HCT116 (cell line): ENCODE results near the gene MBOAT7. TPM values are rescaled to one million over a fixed set of nuclear protein-coding genes. Genes with fewer than 3 reads are reported as not detected.
A peak's percentile ranks its signal among the peaks of the same experiment; 100 is the strongest.

Source experiments
- ATAC-seq: fragments of 200-7000 bp; cut with Tn5 transposase; 2 replicates; pipeline ENCODE4 v1.9.1; 2020; ENCODE audit warnings: mild to moderate bottlenecking, moderate library complexity
- Bru-seq: library from RNA; stranded (reverse); fragments of 400-500 nt; gene quantifications from one replicate; lab custom pipeline; 2021; lab: Mats Ljungman, UMichigan
- BruChase-seq, 2 experiments: library from RNA; stranded (reverse); fragments of 400-500 nt; gene quantifications; one replicate each; lab custom pipeline; 2021; lab: Mats Ljungman, UMichigan
- BruUV-seq: library from RNA; stranded (reverse); fragments of 400-500 nt; replicated peaks from 2 replicates; lab custom pipeline; 2021; lab: Mats Ljungman, UMichigan
- CTCF ChIA-PET: fragments of 300-600 bp; sonication (Branson Sonifier 250); formaldehyde crosslinking; loops from one replicate; lab custom pipeline; 2021; ENCODE audit warnings: antibody characterized with exemption; lab: Charles Lee
- POLR2A ChIA-PET: fragments of 300-600, 350-600 bp; sonication (Branson Sonifier 250); formaldehyde crosslinking; loops from one replicate; lab custom pipeline; 2021; ENCODE audit warnings: antibody characterized with exemption; lab: Charles Lee
- RAD21 ChIA-PET, 2 experiments: fragments of 300-600 bp; sonication (Branson Sonifier 250); formaldehyde crosslinking; loops; one replicate each; lab custom pipeline; 2023; ENCODE audit warnings: low total read pairs in 2 of 2; ENCODE audit not compliant: uncharacterized antibody in 2 of 2, unreplicated experiment in 2 of 2, low non-redundant PET in 1 of 2; lab: Charles Lee
- DNase-seq: peaks from one replicate; pipeline ENCODE4 v3.0.0-alpha.2; 2010; ENCODE audit warnings: low read depth, low spot score
- H2AFZ ChIP-seq: fragments of 200-600 bp; shearing (Covaris generic), sonication (generic); 2 replicates; pipeline ENCODE4 v1.6.1; 2017; ENCODE audit warnings: low read depth, mixed run types, mixed read lengths, antibody characterized with exemption, low read length; ENCODE audit not compliant: poor library complexity, severe bottlenecking
- H3K27ac ChIP-seq: 2 replicates; pipeline ENCODE4 v1.5.1; 2012; ENCODE audit warnings: low read depth, low read length
- H3K27me3 ChIP-seq: fragments of 200-600 bp; sonication (generic); 2 replicates; pipeline ENCODE4 v1.6.1; 2016; ENCODE audit warnings: mixed run types, low read length, mixed read lengths; ENCODE audit not compliant: insufficient read depth
- H3K36me3 ChIP-seq, 2 experiments: fragments of 200-500 bp in 1 of 2; fragments of 200-600 bp in 1 of 2; sonication (Bioruptor generic) in 1 of 2; sonication (generic) in 1 of 2; 2 replicates each; pipeline versions ENCODE4 v1.5.1 to v1.6.1; 2014 to 2016; ENCODE audit warnings: low read length in 2 of 2, inconsistent platforms in 1 of 2, mixed read lengths in 1 of 2, mixed run types in 1 of 2; ENCODE audit not compliant: insufficient read depth in 2 of 2, control insufficient read depth in 1 of 2
- H3K4me1 ChIP-seq, 2 experiments: fragments of 200-600 bp in 1 of 2; sonication (generic) in 1 of 2; 2 replicates each; pipeline versions ENCODE4 v1.5.1 to v1.6.1; 2012 to 2017; ENCODE audit warnings: low read length in 2 of 2, inconsistent platforms in 1 of 2, mild to moderate bottlenecking in 1 of 2, mixed read lengths in 1 of 2, mixed run types in 1 of 2, moderate library complexity in 1 of 2; ENCODE audit not compliant: insufficient read depth in 2 of 2, control insufficient read depth in 1 of 2
- H3K4me2 ChIP-seq: fragments of 200-600 bp; sonication (generic); 2 replicates; pipeline ENCODE4 v1.6.1; 2017; ENCODE audit warnings: mixed run types, low read length, mixed read lengths
- H3K4me3 ChIP-seq, 2 experiments: fragments of 200-600 bp in 1 of 2; sonication (generic) in 1 of 2; replicated peaks in 1 of 2; 2 replicates each; pipeline ENCODE4 v1.5.1; 2011 to 2016; ENCODE audit warnings: low read length in 2 of 2, control low read depth in 1 of 2, low read depth in 1 of 2, mild to moderate bottlenecking in 1 of 2, mixed read lengths in 1 of 2, mixed run types in 1 of 2
- H3K79me2 ChIP-seq: fragments of 200-600 bp; sonication (generic); 2 replicates; pipeline ENCODE4 v1.6.1; 2017; ENCODE audit warnings: mild to moderate bottlenecking, mixed run types, low read length, moderate library complexity, mixed read lengths; ENCODE audit not compliant: insufficient read depth
- H3K9ac ChIP-seq: fragments of 200-600 bp; sonication (generic); 2 replicates; pipeline ENCODE4 v1.6.1; 2016; ENCODE audit warnings: low read length, mixed read lengths
- H3K9me2 ChIP-seq: fragments of 200-600 bp; sonication (generic), shearing (Covaris generic); 2 replicates; pipeline ENCODE4 v1.6.1; 2017; ENCODE audit warnings: mixed run types, mild to moderate bottlenecking, moderate library complexity; ENCODE audit not compliant: insufficient read depth
- H3K9me3 ChIP-seq, 2 experiments: fragments of 200-500 bp in 1 of 2; fragments of 200-600 bp in 1 of 2; sonication (Bioruptor generic) in 1 of 2; sonication (generic) in 1 of 2; 2 replicates each; pipeline ENCODE4 v1.6.1; 2014 to 2017; ENCODE audit warnings: low read length in 2 of 2, mixed read lengths in 2 of 2, inconsistent platforms in 1 of 2, low read depth in 1 of 2, mild to moderate bottlenecking in 1 of 2, mixed run types in 1 of 2, moderate library complexity in 1 of 2; ENCODE audit not compliant: control insufficient read depth in 1 of 2, insufficient read depth in 1 of 2
- H4K20me1 ChIP-seq: fragments of 200-600 bp; sonication (generic), shearing (Covaris generic); 2 replicates; pipeline ENCODE4 v1.6.1; 2017; ENCODE audit warnings: mixed run types, mild to moderate bottlenecking, moderate library complexity; ENCODE audit not compliant: insufficient read depth
- CBX3 ChIP-seq: IDR thresholded peaks from 2 replicates; pipeline ENCODE4 v1.6.1; 2012; ENCODE audit warnings: low read depth
- CTCF ChIP-seq, 3 experiments: fragments of 200-600 bp in 1 of 3; sonication (generic) in 1 of 3; IDR thresholded peaks in 2 of 3; conservative IDR thresholded peaks in 1 of 3; 2 replicates each; pipeline ENCODE4 v1.5.1; 2012 to 2017; ENCODE audit warnings: low read depth in 2 of 3, low read length in 2 of 3, antibody characterized with exemption in 1 of 3, borderline replicate concordance in 1 of 3, control low read depth in 1 of 3, mild to moderate bottlenecking in 1 of 3, mixed read lengths in 1 of 3, mixed run types in 1 of 3, moderate library complexity in 1 of 3; ENCODE audit not compliant: insufficient read depth in 1 of 3
- EGR1 ChIP-seq: IDR thresholded peaks from 2 replicates; pipeline ENCODE4 v1.6.1; 2012; ENCODE audit warnings: low read depth
- ELF1 ChIP-seq: IDR thresholded peaks from 2 replicates; pipeline ENCODE4 v1.6.1; 2012; ENCODE audit warnings: low read depth, borderline replicate concordance
- EZH2 ChIP-seq: fragments of 200-600 bp; sonication (generic); IDR thresholded peaks from 2 replicates; pipeline ENCODE4 v1.6.1; 2017; ENCODE audit warnings: antibody characterized with exemption, mixed run types
- MAX ChIP-seq: IDR thresholded peaks from 2 replicates; pipeline ENCODE4 v1.6.1; 2012
- POLR2A ChIP-seq: IDR thresholded peaks from 2 replicates; pipeline ENCODE4 v1.7.0; 2011; ENCODE audit warnings: borderline replicate concordance; ENCODE audit not compliant: insufficient read depth, insufficient read length; ENCODE audit errors: extremely low read depth
- POLR2AphosphoS5 ChIP-seq: IDR thresholded peaks from 2 replicates; pipeline ENCODE4 v1.6.1; 2011; ENCODE audit warnings: mild to moderate bottlenecking, low read depth, low read length, moderate library complexity
- RAD21 ChIP-seq: IDR thresholded peaks from 2 replicates; pipeline ENCODE4 v1.6.1; 2012; ENCODE audit warnings: low read depth, mild to moderate bottlenecking
- SP1 ChIP-seq: IDR thresholded peaks from 2 replicates; pipeline ENCODE4 v1.6.1; 2012; ENCODE audit warnings: low read depth
- SRF ChIP-seq: IDR thresholded peaks from 2 replicates; pipeline ENCODE4 v1.6.1; 2012; ENCODE audit warnings: low read depth
- YY1 ChIP-seq: IDR thresholded peaks from 2 replicates; pipeline ENCODE4 v1.6.1; 2011; ENCODE audit warnings: low read length, low read depth, moderate library complexity, mild to moderate bottlenecking; ENCODE audit not compliant: insufficient replicate concordance; ENCODE audit errors: extremely low read depth
- ZFX ChIP-seq: fragments of 450-650 bp; IDR thresholded peaks from 2 replicates; pipeline ENCODE4 v1.6.1; 2017
- ZNF274 ChIP-seq: fragments of 200-500 bp; sonication (Bioruptor generic); IDR thresholded peaks from 2 replicates; pipeline ENCODE4 v1.6.1; 2014; ENCODE audit warnings: mild to moderate bottlenecking, low read depth, low read length, inconsistent platforms
- intact Hi-C: fragments of 100-400 bp; cut with micrococcal nuclease; formaldehyde crosslinking; loops from 2 replicates; pipeline ENCODE4 v1.10.0; 2022
- long read RNA-seq: library from polyadenylated mRNA; unstranded; transcript quantifications from one replicate; pipeline ENCODE4 v2.0.0, GENCODE V29; 2021; ENCODE audit not compliant: unreplicated experiment
- polyA plus RNA-seq: library from polyadenylated mRNA; unstranded; fragments of >200 nt; gene quantifications from 2 replicates; pipeline ENCODE4 v1.2.1, GENCODE V29; 2012; ENCODE audit warnings: missing spikeins
- total RNA-seq: library from RNA; stranded (reverse); gene quantifications from one replicate; pipeline ENCODE4 v1.2.1, GENCODE V29; 2021; ENCODE audit not compliant: unreplicated experiment

Gene MBOAT7
- total RNA-seq = 113 TPM
- polyA plus RNA-seq = 80.1 and 82.8 TPM in 2 replicates
- percentile 70 among the genes with signal in this experiment for Bru-seq, nascent RNA
- percentile 87 among the genes with signal in this experiment for BruChase-seq, experiment 1, labeled RNA remaining after a 6-hour chase
- percentile 84 among the genes with signal in this experiment for BruChase-seq, experiment 2, labeled RNA remaining after a 2-hour chase
- long read RNA-seq, transcript MBOAT7-212 (2 exons, 3,039 nt) = minor isoform, 22 of 242 reads
- long read RNA-seq, transcript MBOAT7-201 (8 exons, 2,529 nt) = major isoform, 71 of 242 reads
- long read RNA-seq, partial matches to known transcripts = 67 of 242 reads
- long read RNA-seq, other reads (novel, unspliced or antisense) = 76 of 242 reads

GRCh38 chr19:54189145-54189734 lies at the start of gene MBOAT7:
MBOAT7 (minus strand) TSS chr19:54189580; CDS start chr19:54188508, 1,072 bp downstream.
- CTCF ChIA-PET = interaction anchor here (0.8 to 2.1 kb wide), 11 partner anchors 10 to 397 kb away, joined by 3 to 22 read pairs (median 3); partner anchors contain the start of genes CNOT3, LENG1 and TMC4
- H3K9me2 ChIP-seq = no peaks in the 10 kb centered on the region
- H4K20me1 ChIP-seq = no peaks in the 10 kb centered on the region
- no TSS peak for BruUV-seq
- peak; percentile 19 for ATAC-seq
- intact Hi-C loops = no loop called here
- H3K27me3 ChIP-seq = no peaks in the 10 kb centered on the region
- peak within 1 kb of the TSS; percentile 92 for H3K9ac ChIP-seq
- H3K36me3 ChIP-seq = peaks cover 10 to 16% of the 10 kb centered on the region in 2 experiments
- no peak within 1 kb of the TSS for H2AFZ ChIP-seq
- TF ChIP-seq POLR2A (peak; percentile 44), CTCF (IDR thresholded peaks at IDR 0.05 in 2 of 3, conservative IDR thresholded peaks at IDR 0.05 in 1 of 3; ENCODE audit: borderline replicate concordance in 1 of 3, insufficient read depth in 1 of 3, low read depth in 2 of 3, low read length in 2 of 3) (peak in 1 of 3 experiments; percentile 13; a peak in 1 of 6 replicates), POLR2AphosphoS5 (peak; percentile 81), SP1 (no peak), ELF1 (no peak), SRF (no peak), EGR1 (peak; percentile 48; the same call in 1 of the 2 replicates), EZH2 (no peak), YY1 (no peak), ZFX (peak; percentile 75), RAD21 (no peak), MAX (no peak), ZNF274 (no peak), CBX3 (no peak)
- no peaks in the 10 kb centered on the region for H3K9me3 ChIP-seq
- peaks cover 13 to 21% of the 10 kb centered on the region in 2 experiments for H3K4me1 ChIP-seq
- H3K4me3 ChIP-seq = peak within 1 kb of the TSS; percentile 87 to 91
- peak within 1 kb of the TSS; percentile 100 for H3K27ac ChIP-seq
- peaks cover 44% of the 10 kb centered on the region for H3K79me2 ChIP-seq
- RAD21 ChIA-PET = no interaction called here
- POLR2A ChIA-PET = interaction anchor here (0.8 to 7.0 kb wide), 12 partner anchors 10 to 330 kb away, joined by 3 to 126 read pairs (median 5); partner anchors contain the start of genes CNOT3, LENG1, MYADM and RPS9
- peak within 1 kb of the TSS; percentile 99 for H3K4me2 ChIP-seq
- DNase-seq = no peak
